HEK293T (cell line): ENCODE data around the gene LRP8.

ENCODE experiments used
- BHLHE40 ChIP-seq: fragments of 450-650 bp; IDR thresholded peaks from 2 replicates; pipeline ENCODE4 v1.6.1; 2016; ENCODE audit warnings: mild to moderate bottlenecking, moderate library complexity, borderline replicate concordance
- CTBP1 ChIP-seq: fragments of 450-650 bp; IDR thresholded peaks from 2 replicates; pipeline ENCODE4 v1.6.1; 2016; ENCODE audit warnings: borderline replicate concordance
- FOXA1 ChIP-seq: fragments of 450-650 bp; IDR thresholded peaks from 2 replicates; pipeline ENCODE4 v1.6.1; 2016; ENCODE audit warnings: mild to moderate bottlenecking
- FOXM1 ChIP-seq: fragments of 450-650 bp; IDR thresholded peaks from 2 replicates; pipeline ENCODE4 v1.6.1; 2017; ENCODE audit warnings: mild to moderate bottlenecking, borderline replicate concordance
- L3MBTL2 ChIP-seq: fragments of 450-650 bp; conservative IDR thresholded peaks from 2 replicates; pipeline ENCODE4 v1.6.1; 2016; ENCODE audit warnings: mild to moderate bottlenecking
- PKNOX1 ChIP-seq: fragments of 450-650 bp; IDR thresholded peaks from 2 replicates; pipeline ENCODE4 v1.6.1; 2016
- SP1 ChIP-seq: fragments of 450-650 bp; IDR thresholded peaks from 2 replicates; pipeline ENCODE4 v1.6.1; 2017
- SUZ12 ChIP-seq: fragments of 450-650 bp; IDR thresholded peaks from 2 replicates; pipeline ENCODE4 v1.6.1; 2016; ENCODE audit warnings: mild to moderate bottlenecking

GRCh38 chr1:53295295-53295694 is 32.6 kb downstream of the LRP8 start:
- TF ChIP-seq SP1 (no peak), FOXA1 (no peak), L3MBTL2 (no peak), BHLHE40 (no peak), FOXM1 (no peak), SUZ12 (no peak), CTBP1 (no peak), PKNOX1 (no peak)
